Endothelial cell of hepatic sinusoid (primary cell): Measurements from ENCODE around the gene FOXL3.
"Not testable (repeated sequence)": the region's sequence is repeated elsewhere in the genome, so short reads cannot be mapped to it uniquely, and the experiment has no call there.

Experiments used
- in situ Hi-C: cut with HindIII; loops from 2 replicates; pipeline ENCODE4 v1.10.0; 2017; ENCODE audit warnings: low sequenced_read_pairs

FOXL3 gene

DNA sequence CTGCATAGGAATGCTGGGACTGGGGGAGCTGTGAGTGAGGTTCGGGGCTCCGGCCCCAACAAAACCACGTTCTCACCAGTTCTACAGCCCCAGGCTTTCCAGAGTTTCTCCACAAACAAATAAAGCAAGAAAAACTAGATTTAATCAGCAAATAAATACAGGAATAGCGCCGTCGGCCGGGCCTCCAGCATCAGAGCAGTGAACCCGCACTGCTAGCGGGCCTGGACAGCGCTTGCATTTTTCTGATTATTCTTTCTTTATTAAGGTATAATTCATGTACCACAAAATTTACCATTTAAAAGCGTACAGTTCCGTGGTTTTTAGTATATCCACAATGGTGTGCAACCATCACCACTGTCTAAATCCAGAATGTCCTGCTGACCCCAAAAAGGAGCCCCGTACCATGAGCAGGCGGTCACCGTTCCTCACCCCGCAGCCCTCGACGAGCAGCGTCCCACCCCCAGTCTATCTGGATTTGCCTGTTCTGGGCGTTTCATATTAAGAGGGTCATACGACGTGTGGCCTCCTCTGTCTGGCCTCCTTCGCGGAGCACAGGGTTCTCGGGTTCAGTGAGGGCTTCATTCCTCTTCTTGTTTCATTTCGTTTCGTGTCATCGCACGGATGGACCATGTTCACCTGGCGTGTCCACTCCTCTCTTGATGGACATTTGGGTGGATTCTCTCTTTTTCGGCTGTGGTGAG lies 35.5 kb upstream of the FOXL3 start:
- in situ Hi-C loops: no loop called here

DNA sequence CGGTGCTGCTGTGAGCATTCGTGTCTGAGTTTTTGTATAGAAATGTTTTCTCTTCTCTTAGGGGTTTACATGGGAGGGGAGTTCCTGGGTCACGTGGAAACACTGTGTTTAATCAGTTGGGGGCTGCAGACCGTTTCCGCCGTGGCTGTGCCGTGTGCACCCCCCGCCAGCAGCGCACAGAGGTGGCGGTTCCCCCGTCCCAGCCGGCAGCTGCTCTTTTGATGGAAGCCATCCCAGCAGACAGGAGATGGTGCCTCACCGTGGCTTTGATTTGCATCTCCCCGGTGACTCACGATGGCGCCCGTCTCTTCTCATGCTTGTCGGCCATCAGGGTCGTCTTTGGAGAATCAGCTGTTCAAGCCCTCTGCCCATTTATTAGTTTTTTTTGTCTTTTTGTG lies 34.9 kb upstream of the FOXL3 start:
- in situ Hi-C loops: no loop called here

DNA sequence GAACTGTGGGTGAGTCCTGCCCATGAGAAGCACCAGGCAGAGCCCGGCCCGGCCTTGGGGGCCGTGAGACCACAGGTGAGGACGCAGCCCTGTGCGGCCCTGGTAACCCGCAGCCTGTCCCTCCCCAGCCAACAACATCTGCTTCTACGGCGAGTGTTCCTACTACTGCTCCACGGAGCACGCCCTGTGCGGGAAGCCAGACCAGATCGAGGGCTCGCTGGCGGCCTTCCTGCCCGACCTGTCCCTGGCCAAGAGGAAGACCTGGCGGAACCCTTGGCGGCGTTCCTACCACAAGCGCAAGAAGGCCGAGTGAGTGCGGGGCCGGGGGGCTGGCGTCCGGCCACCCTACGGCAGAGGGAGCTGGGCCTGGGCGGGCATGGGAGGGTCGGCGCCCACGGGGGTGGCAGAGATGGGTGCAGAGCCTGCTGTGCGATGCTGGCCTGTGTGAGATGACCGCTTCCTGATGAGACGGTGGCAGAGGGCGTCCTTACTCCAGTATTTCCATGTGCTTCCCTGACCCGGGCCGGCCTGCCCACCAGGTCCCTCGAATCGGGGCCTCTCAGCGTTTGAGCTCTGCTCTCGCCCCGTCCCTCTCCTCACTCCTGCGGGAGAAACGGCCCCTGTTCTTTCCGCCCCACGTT lies 34.1 kb upstream of the FOXL3 start:
- in situ Hi-C loops: no loop called here

DNA sequence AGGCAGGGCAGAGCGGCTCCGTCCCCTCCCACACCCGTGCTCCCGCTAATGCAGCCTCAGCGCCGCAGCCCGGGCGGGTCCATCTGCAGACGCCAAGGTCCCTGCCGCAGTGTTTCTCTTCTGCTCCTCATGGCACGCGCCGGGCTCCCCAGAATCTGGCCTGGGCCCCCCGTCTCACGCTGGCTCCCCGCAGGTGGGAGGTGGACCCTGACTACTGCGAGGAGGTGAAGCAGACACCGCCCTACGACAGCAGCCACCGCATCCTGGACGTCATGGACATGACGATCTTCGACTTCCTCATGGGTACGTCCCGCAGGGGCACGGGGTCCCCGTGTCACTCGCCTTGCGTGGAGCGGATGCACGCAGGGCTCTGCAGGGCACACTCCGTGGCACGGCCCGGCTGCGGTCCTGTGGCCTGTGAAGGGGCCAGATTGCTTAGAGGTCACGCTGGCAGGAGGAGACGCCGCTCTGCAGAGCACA lies 33.5 kb upstream of the FOXL3 start:
- in situ Hi-C loops: no loop called here

DNA sequence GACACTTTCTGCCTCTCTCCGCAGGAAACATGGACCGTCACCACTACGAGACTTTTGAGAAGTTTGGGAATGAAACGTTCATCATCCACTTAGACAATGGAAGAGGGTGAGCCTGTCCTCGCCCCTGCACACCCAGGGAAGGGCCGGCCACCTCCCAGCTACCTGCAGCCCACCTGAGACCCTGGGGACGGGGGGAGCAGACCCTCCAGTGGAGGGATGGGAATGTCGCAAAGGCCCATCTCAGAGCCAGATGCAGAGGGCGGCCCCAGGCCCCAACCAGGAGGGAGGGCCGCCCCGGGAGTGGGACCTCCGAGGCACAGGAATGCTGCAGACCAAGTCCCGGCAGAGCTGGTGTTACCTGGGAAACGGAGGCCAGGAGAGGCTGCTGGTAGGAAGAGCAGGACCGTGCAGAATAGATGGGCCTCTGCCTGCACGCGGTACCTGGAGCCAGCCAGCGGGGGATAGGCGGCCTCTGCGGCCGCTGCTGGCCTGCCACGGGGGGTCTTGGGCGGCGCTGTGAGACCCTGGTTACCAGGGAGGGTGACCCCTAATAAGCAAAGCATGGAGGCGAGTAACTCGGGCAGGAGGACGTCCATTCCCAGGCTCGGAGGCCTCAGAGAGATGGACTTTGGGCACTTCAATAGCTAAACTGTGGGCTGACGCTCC lies 32.9 kb upstream of the FOXL3 start:
- in situ Hi-C loops: no loop called here

DNA sequence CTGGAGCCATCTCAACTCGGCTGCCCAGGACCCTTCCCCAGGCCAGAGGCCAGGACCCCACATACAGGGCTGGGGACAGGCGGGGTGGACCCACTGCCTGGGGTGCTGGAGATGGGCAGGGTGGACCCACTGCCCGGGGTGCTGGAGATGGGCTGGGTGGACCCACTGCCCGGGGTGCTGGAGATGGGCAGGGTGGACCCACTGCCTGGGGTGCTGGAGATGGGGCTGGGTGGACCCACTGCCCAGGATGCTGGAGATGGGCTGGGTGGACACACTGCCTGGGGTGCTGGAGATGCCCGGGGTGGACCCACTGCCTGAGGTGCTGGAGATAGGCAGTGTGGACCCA lies 32.4 kb upstream of the FOXL3 start:
- in situ Hi-C loops: no loop called here

DNA sequence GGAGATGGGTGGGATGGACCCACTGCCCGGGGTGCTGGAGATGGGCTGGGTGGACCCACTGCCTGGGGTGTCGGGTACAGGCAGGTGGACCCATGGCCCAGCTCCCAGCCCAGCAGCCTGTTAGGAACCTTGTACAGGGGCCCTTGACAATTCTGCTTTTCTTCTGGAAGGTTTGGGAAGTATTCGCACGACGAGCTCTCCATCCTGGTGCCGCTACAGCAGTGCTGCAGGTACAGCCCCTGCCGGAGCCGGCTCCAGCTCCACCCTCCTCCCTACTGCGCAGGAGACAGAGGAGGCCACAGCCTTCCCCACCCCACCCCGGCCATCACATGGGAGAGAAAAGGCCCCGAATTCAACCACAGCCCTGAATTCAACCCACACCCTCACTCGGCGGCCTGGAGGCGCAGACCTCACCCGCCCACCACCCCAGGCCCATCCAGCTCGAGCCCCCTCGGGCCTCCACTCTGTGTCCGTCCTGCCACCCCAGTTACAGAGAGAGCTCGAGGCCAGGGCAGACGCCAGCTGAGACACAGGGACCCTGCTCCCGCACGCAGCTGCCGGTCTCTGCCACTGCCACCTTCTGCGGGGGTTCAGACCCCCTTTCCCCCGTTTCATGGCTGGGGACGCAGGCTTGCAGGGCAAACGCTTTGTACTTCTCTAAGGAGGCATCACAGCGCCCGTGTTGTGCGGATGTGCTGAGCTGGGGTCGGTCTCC lies 31.3 kb upstream of the FOXL3 start:
- in situ Hi-C loops: no loop called here

DNA sequence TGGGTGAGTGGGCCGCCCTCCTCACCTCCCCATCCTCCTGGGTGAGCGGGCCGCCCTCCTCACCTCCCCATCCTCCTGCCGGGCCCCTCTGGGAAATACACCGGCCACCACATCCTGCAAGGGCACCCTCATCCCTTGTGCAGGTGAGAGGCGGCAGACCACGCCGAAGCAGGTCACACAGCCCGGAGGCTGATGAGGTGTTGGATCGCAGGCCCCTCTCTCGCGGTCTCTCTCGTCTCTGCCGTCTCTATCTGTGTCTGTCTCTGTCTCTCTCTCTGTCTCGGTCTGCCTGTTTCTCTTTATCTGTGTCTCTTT lies 30.8 kb upstream of the FOXL3 start:
- in situ Hi-C loops: no loop called here

DNA sequence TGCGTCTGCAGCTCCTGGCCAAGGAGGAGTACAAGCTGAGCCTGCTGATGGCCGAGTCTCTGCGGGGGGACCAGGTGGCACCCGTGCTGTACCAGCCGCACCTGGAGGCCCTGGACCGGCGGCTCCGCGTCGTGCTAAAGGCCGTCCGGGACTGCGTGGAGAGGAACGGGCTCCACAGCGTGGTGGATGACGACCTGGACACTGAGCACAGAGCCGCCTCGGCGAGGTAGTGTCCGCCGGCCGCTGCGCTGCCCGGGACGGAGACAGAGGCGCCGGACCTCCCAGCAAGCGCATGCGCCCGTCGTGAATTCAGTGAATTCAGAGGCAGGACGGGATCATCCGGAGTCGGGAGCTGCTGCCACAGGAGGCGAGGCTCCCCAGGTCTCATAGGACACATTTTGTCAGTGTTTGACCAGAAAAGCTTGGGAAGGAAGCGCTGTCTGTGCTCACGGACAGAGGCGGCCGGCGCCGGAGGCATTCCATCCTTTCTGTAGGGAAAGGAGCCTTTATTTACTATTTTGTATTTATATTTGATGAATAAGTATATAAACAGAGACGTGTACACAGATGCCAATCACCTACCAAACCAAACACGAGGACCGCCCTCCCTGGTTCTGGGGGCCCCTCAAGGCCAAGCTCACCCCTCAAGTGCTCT lies 30.1 kb upstream of the FOXL3 start:
- in situ Hi-C loops: no loop called here

DNA sequence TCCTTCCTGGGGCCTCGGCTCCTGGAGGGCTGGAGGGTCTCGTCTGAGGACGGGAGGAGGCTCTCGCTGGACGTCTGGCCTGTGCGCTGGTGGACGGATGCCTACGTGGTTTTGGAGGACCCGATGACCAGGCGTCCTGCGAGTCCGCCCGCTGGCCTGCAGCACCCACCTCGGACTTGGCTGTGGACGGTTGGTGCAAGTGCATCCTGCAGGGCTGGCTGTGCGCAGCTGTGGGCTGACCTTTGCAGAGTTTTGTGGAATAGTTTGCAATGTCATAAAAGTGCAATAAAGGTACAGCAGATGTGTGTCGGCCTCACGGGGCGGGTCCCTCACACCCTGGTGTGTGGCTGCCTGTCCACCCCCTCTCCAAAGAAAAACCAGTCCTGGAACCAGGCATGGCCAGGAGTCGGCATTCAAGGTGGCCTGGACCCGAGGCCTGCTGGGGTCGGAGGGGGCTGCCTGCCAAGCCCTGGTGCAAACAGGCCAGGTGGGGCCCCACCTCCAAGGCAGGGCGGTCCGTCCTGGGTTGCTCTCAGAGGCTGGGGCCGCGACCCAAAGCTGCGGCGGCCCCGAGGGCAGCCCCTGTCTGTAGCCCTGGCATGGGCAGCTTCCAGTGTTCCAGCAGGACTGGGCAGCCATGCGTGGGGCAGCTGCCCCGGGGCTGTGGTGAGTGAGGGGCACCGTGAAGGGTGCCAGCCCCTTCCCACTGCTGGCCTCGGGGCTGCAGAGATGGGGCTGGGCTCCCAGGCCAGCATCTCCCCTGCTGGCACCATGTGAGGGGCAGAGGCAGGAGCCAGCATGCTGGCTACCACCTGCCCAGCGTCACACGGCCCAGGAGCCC lies 29.3 kb upstream of the FOXL3 start:
- in situ Hi-C loops: no loop called here

DNA sequence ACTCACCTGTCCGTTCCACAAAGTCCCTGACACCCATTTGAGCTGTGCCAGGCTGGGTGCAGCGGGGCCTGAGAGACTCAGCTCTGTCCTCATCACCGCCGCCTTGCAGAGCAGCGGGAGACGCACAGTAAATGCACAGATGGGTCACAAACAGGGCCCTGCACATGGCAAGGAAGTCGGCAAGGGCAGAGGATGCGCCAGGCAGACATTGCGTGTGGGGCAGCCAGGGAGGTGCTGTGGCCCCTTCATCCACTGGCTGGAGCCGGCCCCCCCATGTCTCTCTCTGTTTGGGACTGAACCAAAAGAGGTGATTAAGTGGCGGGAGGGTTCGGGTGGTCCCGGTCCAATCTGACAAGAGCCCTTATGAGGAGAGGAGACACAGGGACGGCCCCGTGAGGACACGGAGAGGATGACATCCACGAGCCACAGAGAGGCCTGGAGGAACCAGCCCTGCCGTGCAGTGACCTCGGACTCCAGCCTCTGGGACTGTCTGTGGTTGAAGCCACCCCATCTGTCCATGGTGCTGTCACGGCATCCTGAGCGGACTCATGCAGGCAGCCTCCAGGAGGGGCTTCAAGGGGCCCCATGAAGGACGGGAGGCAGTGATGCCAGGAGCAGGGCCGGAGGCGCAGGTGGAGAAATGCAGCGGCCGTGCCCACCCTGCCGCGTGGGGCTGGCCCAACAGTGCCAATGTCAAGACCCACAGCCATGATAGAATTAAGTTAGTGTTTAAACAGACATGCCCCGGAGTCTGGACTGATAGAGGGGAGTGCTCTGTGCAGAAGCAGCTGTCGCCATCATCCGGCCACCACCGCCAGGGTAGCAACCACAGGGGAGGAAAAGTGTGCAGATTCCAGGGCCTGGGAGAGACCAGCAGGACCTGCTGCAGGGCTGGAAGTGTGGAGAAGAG lies 28.4 kb upstream of the FOXL3 start:
- in situ Hi-C loops: no loop called here

DNA sequence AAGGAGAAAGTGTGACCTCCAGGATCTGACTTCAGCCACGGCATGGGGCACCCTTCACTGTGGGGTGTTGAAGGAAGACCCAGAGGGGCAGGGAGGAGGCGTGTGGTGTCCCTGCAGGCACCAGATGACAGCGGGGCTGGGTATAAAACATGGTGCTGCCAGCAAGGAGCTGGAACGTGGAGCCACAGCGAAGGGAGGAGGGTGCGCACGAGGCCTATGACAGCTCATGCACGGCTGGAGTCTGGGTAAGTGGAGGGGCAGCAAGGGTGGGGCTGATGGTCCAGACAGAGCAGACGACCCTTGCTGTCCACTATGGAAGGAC lies 27.8 kb upstream of the FOXL3 start:
- in situ Hi-C loops: no loop called here

DNA sequence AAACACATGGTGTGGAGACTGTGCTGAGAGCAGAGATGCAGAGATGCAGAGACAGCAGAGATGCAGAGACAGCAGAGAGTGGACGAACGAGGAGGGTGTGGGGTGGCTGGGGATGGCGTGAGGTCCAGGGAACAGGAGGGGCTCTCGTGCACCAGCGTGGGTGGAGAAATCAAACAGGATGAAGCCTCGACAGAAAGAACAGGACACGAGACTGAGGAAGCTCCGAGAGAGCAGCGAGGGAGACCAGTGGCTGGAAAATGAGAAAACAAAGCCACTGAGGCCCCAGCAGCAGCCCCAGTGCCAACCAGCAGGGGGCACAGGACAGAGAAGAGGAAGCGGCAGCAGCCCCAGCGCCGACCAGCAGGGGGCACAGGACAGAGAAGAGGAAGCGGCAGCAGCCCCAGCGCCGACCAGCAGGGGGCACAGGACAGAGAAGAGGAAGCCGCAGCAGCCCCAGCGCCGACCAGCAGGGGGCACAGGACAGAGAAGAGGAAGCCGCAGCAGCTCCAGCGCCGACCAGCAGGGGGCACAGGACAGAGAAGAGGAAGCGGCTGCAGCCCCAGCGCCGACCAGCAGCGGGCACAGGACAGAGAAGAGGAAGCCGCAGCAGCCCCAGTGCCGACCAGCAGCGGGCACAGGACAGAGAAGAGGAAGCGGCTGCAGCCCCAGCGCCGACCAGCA lies 27.2 kb upstream of the FOXL3 start:
- in situ Hi-C loops: not testable (repeated sequence)

DNA sequence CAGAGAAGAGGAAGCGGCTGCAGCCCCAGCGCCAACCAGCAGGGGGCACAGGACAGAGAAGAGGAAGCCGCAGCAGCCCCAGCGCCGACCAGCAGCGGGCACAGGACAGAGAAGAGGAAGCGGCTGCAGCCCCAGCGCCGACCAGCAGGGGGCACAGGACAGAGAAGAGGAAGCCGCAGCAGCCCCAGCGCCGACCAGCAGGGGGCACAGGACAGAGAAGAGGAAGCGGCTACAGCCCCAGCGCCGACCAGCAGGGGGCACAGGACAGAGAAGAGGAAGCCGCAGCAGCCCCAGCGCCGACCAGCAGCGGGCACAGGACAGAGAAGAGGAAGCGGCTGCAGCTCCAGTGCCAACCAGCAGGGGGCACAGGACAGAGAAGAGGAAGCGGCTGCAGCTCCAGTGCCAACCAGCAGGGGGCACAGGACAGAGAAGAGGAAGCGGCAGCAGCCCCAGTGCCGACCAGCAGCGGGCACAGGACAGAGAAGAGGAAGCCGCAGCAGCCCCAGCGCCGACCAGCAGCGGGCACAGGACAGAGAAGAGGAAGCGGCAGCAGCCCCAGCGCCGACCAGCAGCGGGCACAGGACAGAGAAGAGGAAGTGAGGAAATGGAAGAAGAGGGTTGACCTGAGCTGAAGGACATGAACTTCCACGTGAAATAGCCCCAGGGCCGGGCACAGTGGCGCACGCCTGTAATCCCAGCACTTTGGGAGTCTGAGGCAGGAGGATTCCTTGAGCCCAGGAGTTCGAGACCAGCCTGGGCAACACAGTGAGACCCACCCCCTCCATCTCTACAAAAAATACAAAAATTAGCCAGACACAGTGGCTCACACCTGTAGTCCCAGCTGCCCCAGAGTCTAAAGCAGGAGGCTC lies 26.3 kb upstream of the FOXL3 start:
- in situ Hi-C loops: not testable (repeated sequence)

DNA sequence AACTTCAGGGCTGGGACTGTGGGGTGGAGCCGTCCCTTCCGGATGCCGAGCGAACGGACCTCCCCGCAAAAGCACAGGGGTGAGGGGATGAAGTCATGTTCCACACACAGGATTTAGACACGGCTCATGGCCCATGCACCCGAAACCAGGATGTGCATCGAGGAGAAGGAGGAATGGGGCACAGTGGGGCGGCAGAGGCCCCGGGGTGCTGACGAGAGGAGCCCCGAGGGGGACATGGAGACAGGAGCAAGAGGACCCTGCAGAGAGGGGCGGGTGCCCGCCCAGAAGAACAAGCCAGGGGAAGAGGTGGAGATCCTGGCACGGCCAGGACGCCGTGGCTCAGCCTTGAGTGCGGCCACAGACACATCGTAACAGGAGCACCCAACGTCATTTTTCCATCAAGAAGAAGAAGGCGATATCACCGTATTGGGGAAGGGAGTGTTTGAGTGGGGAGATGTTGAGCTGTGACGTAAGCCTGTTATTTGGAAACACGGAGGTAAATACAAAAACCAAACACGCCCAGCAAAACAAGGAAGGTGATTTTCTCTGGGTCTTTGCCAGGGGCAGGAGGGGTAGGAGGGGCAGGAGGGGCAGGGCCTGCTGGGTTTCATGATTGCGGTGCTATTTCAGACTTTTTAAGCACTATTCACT lies 25.3 kb upstream of the FOXL3 start:
- in situ Hi-C loops: no loop called here

DNA sequence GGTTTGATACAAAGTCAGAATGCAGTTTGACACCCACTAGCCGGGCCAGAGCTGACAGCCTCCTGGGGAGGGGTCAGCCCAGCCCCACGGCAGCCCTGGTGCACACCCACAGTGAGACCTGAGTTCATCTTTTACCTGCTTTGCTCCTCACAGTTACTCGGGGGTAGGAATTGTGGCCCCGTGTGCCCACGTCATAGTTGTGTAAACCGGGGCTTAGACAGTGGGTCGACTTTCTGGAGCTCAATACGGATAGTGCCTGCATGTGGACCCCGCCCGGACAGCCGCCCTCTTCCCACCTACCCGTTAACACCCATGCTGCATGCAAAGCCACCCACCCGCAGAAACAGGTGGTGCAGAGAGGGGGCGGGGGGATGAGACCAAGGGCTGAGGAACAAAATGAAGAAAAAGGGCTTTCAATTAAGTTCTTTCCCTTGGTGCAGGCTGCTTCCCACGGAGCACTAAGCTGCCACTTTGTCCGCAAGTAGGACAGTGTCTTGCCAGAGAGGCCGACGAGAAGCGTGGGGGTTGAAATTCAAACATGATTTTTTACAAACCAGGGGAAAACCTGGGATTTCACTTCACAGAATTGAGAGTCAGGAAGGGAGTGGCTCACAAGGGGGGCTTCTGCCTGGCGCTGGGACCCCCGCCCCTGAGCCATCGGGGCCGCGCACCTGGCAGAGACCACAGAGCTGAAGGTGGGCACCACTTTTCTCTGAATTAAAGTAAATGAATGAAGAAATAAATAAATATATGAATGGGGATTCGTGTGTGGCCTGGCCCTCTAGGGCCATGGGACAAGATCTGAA lies 24.6 kb upstream of the FOXL3 start:
- in situ Hi-C loops: no loop called here
